ENCODE data around the gene MEIOC. TPM values are rescaled to one million over a fixed set of nuclear protein-coding genes. Genes with fewer than 3 reads are reported as not detected.
"Not testable (repeated sequence)": the region's sequence is repeated elsewhere in the genome, so short reads cannot be mapped to it uniquely, and the experiment has no call there.

MEIOC gene
- total RNA-seq, 1 donor = not detected

DNA sequence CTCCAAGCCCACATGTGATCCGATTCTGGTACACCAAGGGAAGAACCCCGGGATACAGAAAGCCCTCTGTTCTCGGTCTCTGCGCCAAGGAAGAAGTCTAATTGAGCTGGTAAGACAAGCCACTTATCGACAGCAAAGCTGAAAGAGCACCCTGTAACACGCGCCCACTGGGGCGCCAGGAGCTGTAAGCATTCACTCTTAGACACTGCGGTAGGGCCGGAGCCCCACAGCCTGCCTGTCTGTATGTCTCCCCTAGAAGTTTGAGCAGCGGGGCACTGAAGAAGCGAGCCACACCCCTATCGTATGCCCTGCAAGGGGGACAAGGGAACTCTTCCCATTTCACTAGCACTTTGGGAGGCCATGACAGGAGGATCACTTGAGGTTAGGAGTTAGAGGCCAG is 27.0 kb upstream of the MEIOC start:
- H3K4me3 ChIP-seq (ENCODE audit: insufficient read depth, low read length) = no peak overlapping the region
- no peaks in the 10 kb centered on the region for H3K79me2 ChIP-seq (ENCODE audit: insufficient read depth, low read length)
- peak overlapping the region; percentile 87 for H2AFZ ChIP-seq (ENCODE audit: low read length)
- H3K9me3 ChIP-seq (ENCODE audit: low read depth, low read length) = no peaks in the 10 kb centered on the region
- H3K4me1 ChIP-seq (ENCODE audit: insufficient read depth, low read length) = no peaks in the 10 kb centered on the region
- no peaks in the 10 kb centered on the region for H3K27me3 ChIP-seq (ENCODE audit: insufficient read depth, low read length)
- no peak for DNase-seq (ENCODE audit: insufficient read length, low spot score, missing footprints)
- TF ChIP-seq, protein P1, sequence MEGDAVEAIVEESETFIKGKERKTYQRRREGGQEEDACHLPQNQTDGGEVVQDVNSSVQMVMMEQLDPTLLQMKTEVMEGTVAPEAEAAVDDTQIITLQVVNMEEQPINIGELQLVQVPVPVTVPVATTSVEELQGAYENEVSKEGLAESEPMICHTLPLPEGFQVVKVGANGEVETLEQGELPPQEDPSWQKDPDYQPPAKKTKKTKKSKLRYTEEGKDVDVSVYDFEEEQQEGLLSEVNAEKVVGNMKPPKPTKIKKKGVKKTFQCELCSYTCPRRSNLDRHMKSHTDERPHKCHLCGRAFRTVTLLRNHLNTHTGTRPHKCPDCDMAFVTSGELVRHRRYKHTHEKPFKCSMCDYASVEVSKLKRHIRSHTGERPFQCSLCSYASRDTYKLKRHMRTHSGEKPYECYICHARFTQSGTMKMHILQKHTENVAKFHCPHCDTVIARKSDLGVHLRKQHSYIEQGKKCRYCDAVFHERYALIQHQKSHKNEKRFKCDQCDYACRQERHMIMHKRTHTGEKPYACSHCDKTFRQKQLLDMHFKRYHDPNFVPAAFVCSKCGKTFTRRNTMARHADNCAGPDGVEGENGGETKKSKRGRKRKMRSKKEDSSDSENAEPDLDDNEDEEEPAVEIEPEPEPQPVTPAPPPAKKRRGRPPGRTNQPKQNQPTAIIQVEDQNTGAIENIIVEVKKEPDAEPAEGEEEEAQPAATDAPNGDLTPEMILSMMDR (IDR thresholded peaks at IDR 0.05; ENCODE audit: extremely low read depth, low read depth, low read length) = no peak
- no peak overlapping the region for H3K4me2 ChIP-seq (ENCODE audit: insufficient read depth, low read length)
- H3K36me3 ChIP-seq (ENCODE audit: insufficient read depth, low read length) = no peaks in the 10 kb centered on the region
- H4K20me1 ChIP-seq (ENCODE audit: insufficient read depth, low read length) = no peaks in the 10 kb centered on the region
- H3K27ac ChIP-seq (ENCODE audit: low read depth, low read length) = no peak overlapping the region

DNA sequence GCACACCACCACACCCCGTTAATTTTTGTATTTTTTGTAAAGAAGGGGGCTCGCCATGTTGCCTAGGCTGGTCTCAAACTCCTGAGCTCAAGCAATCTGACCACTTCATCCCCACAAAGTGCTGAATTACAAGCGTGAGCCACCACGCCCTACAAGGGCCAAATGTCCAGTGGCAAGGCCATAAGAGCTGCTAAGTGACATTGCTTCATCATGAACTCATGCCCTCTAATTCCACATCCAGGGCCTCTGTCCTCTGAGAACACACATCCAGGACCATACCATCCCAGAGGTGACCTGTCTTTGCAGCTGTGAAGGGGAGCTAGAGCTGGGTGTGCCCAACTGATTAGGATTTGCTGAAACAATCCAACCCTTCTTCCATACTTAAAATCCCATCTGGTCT is 25.6 kb upstream of the MEIOC start:
- Histone ChIP-seq H3K36me3 (ENCODE audit: insufficient read depth, low read length) (no peaks in the 10 kb centered on the region), H3K79me2 (ENCODE audit: insufficient read depth, low read length) (no peaks in the 10 kb centered on the region), H4K20me1 (ENCODE audit: insufficient read depth, low read length) (no peaks in the 10 kb centered on the region), H3K4me1 (ENCODE audit: insufficient read depth, low read length) (no peaks in the 10 kb centered on the region), H3K27me3 (ENCODE audit: insufficient read depth, low read length) (no peaks in the 10 kb centered on the region), H2AFZ (ENCODE audit: low read length) (no peak overlapping the region), H3K27ac (ENCODE audit: low read depth, low read length) (no peak overlapping the region), H3K4me2 (ENCODE audit: insufficient read depth, low read length) (no peak overlapping the region), H3K9me3 (ENCODE audit: low read depth, low read length) (no peaks in the 10 kb centered on the region), H3K4me3 (ENCODE audit: insufficient read depth, low read length) (no peak overlapping the region)
- no peak for DNase-seq (ENCODE audit: insufficient read length, low spot score, missing footprints)
- TF ChIP-seq, protein P1 (IDR thresholded peaks at IDR 0.05; ENCODE audit: extremely low read depth, low read depth, low read length) = no peak

DNA sequence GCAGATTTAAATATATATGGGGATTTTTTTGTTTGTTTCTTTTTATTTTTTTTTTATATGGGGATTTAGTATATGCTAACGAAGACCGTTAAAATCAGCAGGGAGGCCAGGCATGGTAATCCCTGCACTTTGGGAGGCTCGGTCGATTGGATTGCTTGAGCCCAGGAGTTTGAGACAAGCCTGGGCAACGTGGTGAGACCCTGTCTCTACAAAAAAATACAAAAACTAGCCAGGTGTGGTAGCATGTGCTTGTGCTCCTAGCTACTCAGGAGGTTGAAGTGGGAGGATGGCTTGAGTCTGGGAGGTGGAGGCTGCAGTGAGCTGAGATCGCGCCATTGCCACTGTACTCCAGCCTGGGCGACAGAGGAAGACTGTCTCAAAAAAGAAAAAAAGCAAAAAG is 22.3 kb upstream of the MEIOC start:
- Histone ChIP-seq H3K27ac (ENCODE audit: low read depth, low read length) (no peak overlapping the region), H4K20me1 (ENCODE audit: insufficient read depth, low read length) (no peaks in the 10 kb centered on the region), H3K4me1 (ENCODE audit: insufficient read depth, low read length) (no peaks in the 10 kb centered on the region), H3K36me3 (ENCODE audit: insufficient read depth, low read length) (no peaks in the 10 kb centered on the region), H3K4me2 (ENCODE audit: insufficient read depth, low read length) (no peak overlapping the region), H3K79me2 (ENCODE audit: insufficient read depth, low read length) (no peaks in the 10 kb centered on the region), H3K9me3 (ENCODE audit: low read depth, low read length) (no peaks in the 10 kb centered on the region), H3K27me3 (ENCODE audit: insufficient read depth, low read length) (no peaks in the 10 kb centered on the region), H2AFZ (ENCODE audit: low read length) (no peak overlapping the region), H3K4me3 (ENCODE audit: insufficient read depth, low read length) (no peak overlapping the region)
- TF ChIP-seq, protein P1 (IDR thresholded peaks at IDR 0.05; ENCODE audit: extremely low read depth, low read depth, low read length) = no peak
- DNase-seq (ENCODE audit: insufficient read length, low spot score, missing footprints) = no peak

DNA sequence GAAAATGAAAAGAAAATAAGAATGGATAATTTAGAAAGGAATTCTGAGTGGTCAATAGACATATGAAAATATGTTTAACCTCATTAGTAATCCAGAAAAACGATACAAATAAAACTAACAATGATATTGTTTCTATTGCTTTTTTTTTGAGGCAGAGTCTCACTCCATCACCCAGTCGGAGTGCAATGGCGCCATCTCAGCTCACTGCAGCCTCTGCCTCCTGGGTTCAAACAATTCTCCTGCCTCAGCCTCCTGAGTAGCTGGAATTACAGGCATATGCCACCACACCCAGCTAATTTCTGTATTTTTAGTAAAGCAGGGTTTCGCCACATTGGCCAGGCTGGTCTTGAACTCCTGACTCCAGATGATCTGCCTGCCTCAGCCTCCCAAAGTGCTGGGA is 21.9 kb upstream of the MEIOC start:
- H2AFZ ChIP-seq (ENCODE audit: low read length); H3K79me2 ChIP-seq (ENCODE audit: insufficient read depth, low read length); H3K4me2 ChIP-seq (ENCODE audit: insufficient read depth, low read length); H3K4me3 ChIP-seq (ENCODE audit: insufficient read depth, low read length); H3K27me3 ChIP-seq (ENCODE audit: insufficient read depth, low read length); H3K27ac ChIP-seq (ENCODE audit: low read depth, low read length); H3K36me3 ChIP-seq (ENCODE audit: insufficient read depth, low read length); H3K9me3 ChIP-seq (ENCODE audit: low read depth, low read length); H3K4me1 ChIP-seq (ENCODE audit: insufficient read depth, low read length); H4K20me1 ChIP-seq (ENCODE audit: insufficient read depth, low read length); DNase-seq (ENCODE audit: insufficient read length, low spot score, missing footprints): not testable (repeated sequence)
